ENCODE data around the gene AQP1.

The AQP1 gene

DNA sequence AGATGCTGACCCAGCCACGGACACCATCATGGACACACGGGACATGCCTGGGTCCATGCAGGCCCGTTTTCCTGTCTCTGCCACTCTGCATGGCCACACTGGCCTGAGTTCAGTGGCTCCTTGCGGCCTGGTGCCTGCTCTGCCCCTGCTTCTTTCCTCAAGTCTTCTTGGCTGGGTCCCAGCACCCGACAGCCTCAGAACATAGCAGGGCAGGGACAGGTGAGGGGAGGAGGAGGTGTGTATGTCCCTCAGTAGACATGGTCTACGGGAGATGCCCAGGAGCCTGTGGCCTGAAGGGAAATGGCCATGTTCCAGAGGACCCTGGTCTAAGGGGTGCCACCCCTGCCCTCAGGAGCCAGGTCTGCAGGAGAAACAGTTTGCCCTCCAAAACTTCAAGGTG, 2.2 kb upstream of the AQP1 start:
- H3K4me3 ChIP-seq (ENCODE audit: low read depth, low read length) = no peak overlapping the region
- no peak for DNase-seq (ENCODE audit: low read depth, low spot score)
- TF ChIP-seq, protein P1, sequence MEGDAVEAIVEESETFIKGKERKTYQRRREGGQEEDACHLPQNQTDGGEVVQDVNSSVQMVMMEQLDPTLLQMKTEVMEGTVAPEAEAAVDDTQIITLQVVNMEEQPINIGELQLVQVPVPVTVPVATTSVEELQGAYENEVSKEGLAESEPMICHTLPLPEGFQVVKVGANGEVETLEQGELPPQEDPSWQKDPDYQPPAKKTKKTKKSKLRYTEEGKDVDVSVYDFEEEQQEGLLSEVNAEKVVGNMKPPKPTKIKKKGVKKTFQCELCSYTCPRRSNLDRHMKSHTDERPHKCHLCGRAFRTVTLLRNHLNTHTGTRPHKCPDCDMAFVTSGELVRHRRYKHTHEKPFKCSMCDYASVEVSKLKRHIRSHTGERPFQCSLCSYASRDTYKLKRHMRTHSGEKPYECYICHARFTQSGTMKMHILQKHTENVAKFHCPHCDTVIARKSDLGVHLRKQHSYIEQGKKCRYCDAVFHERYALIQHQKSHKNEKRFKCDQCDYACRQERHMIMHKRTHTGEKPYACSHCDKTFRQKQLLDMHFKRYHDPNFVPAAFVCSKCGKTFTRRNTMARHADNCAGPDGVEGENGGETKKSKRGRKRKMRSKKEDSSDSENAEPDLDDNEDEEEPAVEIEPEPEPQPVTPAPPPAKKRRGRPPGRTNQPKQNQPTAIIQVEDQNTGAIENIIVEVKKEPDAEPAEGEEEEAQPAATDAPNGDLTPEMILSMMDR (IDR thresholded peaks at IDR 0.05; ENCODE audit: insufficient read depth, low read length, missing control alignments) = no peak
- POLR2A ChIA-PET = no interaction called here
- CTCF ChIA-PET = interaction anchor here (1.0 kb wide), 1 partner anchor 29 kb away, joined by 3 read pairs; no protein-coding TSS in a partner anchor

DNA sequence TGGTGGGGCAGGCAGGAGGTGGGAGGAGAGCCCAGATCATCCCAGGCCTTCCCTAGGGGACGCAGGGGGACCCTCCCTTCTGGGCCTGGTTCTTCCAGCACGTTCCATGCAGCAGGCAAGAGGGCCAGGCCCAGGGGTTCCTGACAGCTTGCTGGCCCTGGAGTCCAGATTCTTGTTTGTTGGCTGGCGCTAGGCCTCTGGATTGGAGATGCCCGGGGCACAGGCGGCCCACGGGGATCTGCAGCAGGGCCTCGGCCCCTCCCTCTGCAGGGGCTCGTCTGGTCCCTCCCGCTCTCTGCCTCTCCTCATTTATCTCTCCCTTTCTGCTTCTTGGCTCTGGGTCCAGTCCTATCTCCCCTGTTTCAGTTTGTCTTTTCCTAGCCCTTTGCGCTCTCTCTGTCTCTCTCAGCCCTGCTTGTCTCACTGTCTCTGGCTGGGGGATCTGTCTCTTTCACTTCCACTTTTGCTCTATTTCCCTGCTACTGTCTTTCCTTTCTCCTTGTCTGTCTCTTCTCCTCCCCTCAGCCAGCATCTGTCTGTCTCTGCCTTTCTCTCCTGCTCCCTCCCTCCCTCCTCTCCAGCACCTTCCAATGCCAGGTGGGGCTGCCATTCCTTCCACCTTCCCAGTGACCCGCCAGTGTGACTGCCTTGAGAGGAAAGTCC, 1.1 kb upstream of the AQP1 start:
- H3K4me3 ChIP-seq (ENCODE audit: low read depth, low read length) = no peak overlapping the region

DNA sequence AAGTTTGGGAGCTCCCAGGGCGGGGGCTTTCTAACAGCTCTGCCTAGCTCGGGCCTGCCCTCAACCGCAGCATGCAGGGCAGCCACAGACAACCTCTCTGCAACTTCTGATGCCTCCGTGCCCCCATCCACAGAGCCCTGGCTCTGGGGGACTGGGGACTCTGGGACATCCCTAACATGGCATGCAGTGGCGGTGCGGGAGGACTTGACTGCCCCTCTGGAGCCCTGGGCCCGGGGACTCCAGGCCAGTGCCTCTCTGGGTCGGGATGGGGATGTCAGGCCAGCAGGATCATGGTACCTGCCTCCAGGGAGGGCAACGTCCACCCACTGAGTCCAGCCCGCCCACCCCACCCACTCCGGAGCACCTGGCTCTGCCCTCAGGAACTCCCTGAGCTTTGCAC, 520 bp upstream of the AQP1 start:
- CTCF ChIA-PET = interaction anchor here (2.2 kb wide), 1 partner anchor 28 kb away, joined by 11 read pairs; no protein-coding TSS in a partner anchor
- TF ChIP-seq, protein P1 (IDR thresholded peaks at IDR 0.05; ENCODE audit: insufficient read depth, low read length, missing control alignments) = no peak
- H3K4me3 ChIP-seq (ENCODE audit: low read depth, low read length) = no peak overlapping the region
- DNase-seq (ENCODE audit: low read depth, low spot score) = no peak
- POLR2A ChIA-PET = no interaction called here

More for the DNA sequence above, 1.1 kb upstream of the AQP1 start:
- TF ChIP-seq, protein P1 (IDR thresholded peaks at IDR 0.05; ENCODE audit: insufficient read depth, low read length, missing control alignments) = no peak
- CTCF ChIA-PET = interaction anchor here (2.2 kb wide), 1 partner anchor 28 kb away, joined by 11 read pairs; no protein-coding TSS in a partner anchor
- no peak for DNase-seq (ENCODE audit: low read depth, low spot score)
- POLR2A ChIA-PET = no interaction called here

DNA sequence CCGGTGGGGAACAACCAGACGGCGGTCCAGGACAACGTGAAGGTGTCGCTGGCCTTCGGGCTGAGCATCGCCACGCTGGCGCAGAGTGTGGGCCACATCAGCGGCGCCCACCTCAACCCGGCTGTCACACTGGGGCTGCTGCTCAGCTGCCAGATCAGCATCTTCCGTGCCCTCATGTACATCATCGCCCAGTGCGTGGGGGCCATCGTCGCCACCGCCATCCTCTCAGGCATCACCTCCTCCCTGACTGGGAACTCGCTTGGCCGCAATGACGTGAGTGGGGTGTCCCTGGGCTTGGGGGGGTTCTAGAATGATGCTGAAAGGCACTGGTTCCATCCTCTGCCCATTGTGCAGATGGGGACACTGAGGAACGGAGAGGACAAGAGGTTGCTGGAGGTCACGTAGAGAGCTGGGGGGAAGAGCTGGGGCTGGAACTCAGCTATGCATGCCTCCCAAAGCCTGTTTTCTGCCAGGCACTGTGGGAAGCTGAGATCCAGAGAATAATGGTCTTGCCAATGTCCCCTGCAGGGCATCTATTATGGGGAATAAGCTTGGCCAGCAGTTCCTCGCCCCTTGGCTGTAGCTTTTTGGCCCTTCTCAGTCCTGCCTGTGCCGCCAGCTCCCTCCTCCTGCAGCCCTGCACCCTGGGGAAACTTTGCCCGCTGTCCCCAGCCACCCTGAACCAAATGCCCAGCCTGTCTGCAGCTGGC, 523 bp downstream of the AQP1 start:
- TF ChIP-seq, protein P1 (IDR thresholded peaks at IDR 0.05; ENCODE audit: insufficient read depth, low read length, missing control alignments) = no peak
- ChIA-PET CTCF (interaction anchor here (2.2 kb wide), 1 partner anchor 27 kb away, joined by 11 read pairs; no protein-coding TSS in a partner anchor), POLR2A (no interaction called here)
- no peak overlapping the region for H3K4me3 ChIP-seq (ENCODE audit: low read depth, low read length)
- no peak for DNase-seq (ENCODE audit: low read depth, low spot score)

DNA sequence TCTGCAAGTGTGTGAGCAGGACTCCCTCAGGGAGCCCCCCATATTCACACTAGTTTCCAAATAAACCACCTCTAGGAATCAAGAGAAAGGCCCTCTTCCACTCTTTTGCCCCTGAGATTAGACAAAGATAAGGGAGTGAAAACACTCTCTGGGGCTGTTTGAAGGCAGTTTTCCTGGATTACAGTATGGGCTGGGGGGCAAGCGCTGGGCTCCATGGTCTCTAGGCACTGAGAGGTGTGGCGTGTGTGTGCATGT, 1.0 kb downstream of the AQP1 start:
- POLR2A ChIA-PET = no interaction called here
- TF ChIP-seq, protein P1 (IDR thresholded peaks at IDR 0.05; ENCODE audit: insufficient read depth, low read length, missing control alignments) = no peak
- no peak for DNase-seq (ENCODE audit: low read depth, low spot score)
- CTCF ChIA-PET = interaction anchor here (2.2 kb wide), 1 partner anchor 26 kb away, joined by 11 read pairs; no protein-coding TSS in a partner anchor
- H3K4me3 ChIP-seq (ENCODE audit: low read depth, low read length) = no peak overlapping the region

DNA sequence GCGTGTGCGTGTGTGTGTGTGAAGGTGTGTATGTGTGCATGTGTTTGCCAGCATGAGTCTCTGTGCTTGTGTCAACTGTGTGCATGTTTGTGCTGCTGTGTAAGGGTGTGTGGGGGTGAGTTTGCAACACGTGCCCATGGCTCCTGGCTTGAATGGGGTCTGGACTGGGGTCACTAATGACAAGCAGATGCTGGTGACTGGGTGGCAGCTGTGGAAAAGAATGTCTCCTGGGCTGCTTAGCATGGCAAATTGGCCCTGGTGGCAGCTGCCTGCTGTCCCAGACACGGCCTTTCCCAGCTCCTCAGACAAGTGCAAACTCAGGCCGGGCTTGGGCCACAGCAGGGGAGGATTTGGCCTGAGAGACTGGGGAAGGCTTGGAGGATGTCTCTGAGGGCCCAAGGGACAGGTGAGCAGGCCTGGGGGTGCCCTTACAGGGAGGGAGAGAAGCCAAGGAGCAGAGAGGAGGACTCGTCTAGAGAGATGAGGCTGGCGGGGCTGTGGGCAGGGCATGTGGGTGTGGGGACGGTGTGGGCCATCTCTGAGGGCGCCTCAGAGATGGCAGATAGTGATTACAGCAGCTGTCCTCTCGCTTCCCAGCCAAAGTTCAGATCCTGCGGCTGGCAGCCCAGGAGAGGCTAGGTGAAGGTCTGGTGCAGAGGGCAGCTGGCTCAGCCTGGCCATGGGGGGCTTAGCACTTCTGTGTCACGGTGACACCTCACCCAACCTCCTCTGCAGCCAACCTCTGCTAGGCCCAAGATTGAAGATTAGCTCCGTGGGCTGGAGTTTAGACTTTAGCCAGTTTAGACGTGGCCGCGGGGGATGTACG, 1.5 kb downstream of the AQP1 start:
- POLR2A ChIA-PET = no interaction called here
- no peak overlapping the region for H3K4me3 ChIP-seq (ENCODE audit: low read depth, low read length)
- TF ChIP-seq, protein P1 (IDR thresholded peaks at IDR 0.05; ENCODE audit: insufficient read depth, low read length, missing control alignments) = no peak
- CTCF ChIA-PET = interaction anchor here (1.2 to 1.4 kb wide), 3 partner anchors 23 to 210 kb away, joined by 3 to 4 read pairs (median 3); no protein-coding TSS in a partner anchor
- no peak for DNase-seq (ENCODE audit: low read depth, low spot score)
